Trophoblast cell (in vitro differentiated cells and primary cell): ENCODE results near the gene SIX1.
A peak's percentile ranks its signal among the peaks of the same experiment; 100 is the strongest.

Experiments used
- DNase-seq, 2 donors: peaks; one replicate each; pipeline ENCODE4 v3.0.0-alpha.2; 2016
- H2AFZ ChIP-seq: 2 replicates; pipeline ENCODE4 v1.6.1; 2013; ENCODE audit warnings: low read length, moderate library complexity, mild to moderate bottlenecking; ENCODE audit not compliant: insufficient read depth, poor library complexity
- H2AK5ac ChIP-seq: 2 replicates; pipeline ENCODE4 v1.6.1; 2013; ENCODE audit warnings: mild to moderate bottlenecking, low read length
- H2BK120ac ChIP-seq: 2 replicates; pipeline ENCODE4 v1.6.1; 2013; ENCODE audit warnings: low read length, mild to moderate bottlenecking, moderate library complexity; ENCODE audit not compliant: insufficient read depth, poor library complexity
- H2BK12ac ChIP-seq: 2 replicates; pipeline ENCODE4 v1.6.1; 2013; ENCODE audit warnings: mild to moderate bottlenecking, low read length, moderate library complexity
- H2BK5ac ChIP-seq: 2 replicates; pipeline ENCODE4 v1.6.1; 2013; ENCODE audit warnings: low read length, low read depth, moderate library complexity, mild to moderate bottlenecking; ENCODE audit not compliant: poor library complexity
- H3K14ac ChIP-seq: 2 replicates; pipeline ENCODE4 v1.6.1; 2013; ENCODE audit warnings: mild to moderate bottlenecking, low read length
- H3K18ac ChIP-seq: 2 replicates; pipeline ENCODE4 v1.6.1; 2013; ENCODE audit warnings: mild to moderate bottlenecking, low read length
- H3K23ac ChIP-seq: 2 replicates; pipeline ENCODE4 v1.6.1; 2013; ENCODE audit warnings: low read length
- H3K27ac ChIP-seq: 2 replicates; pipeline ENCODE4 v1.5.1; 2013; ENCODE audit warnings: low read depth, mild to moderate bottlenecking, inconsistent platforms, low read length, moderate library complexity
- H3K27me3 ChIP-seq: 2 replicates; pipeline ENCODE4 v1.6.1; 2013; ENCODE audit warnings: inconsistent platforms, mild to moderate bottlenecking, low read length, moderate library complexity; ENCODE audit not compliant: insufficient read depth
- H3K36me3 ChIP-seq, 2 experiments: 1 replicate in 1 of 2; 2 replicates in 1 of 2; pipeline ENCODE4 v1.6.1; 2013; ENCODE audit warnings: low read length in 2 of 2, mild to moderate bottlenecking in 2 of 2, moderate library complexity in 1 of 2; ENCODE audit not compliant: insufficient read depth in 2 of 2, control insufficient read depth in 1 of 2
- H3K4ac ChIP-seq: 2 replicates; pipeline ENCODE4 v1.6.1; 2013; ENCODE audit warnings: low read depth, mild to moderate bottlenecking, low read length, moderate library complexity
- H3K4me1 ChIP-seq, 2 experiments: 1 replicate in 1 of 2; 2 replicates in 1 of 2; pipeline ENCODE4 v1.6.1; 2013; ENCODE audit warnings: low read length in 2 of 2, mild to moderate bottlenecking in 2 of 2, moderate library complexity in 1 of 2; ENCODE audit not compliant: insufficient read depth in 2 of 2, control insufficient read depth in 1 of 2
- H3K4me2 ChIP-seq: 2 replicates; pipeline ENCODE4 v1.6.1; 2013; ENCODE audit warnings: inconsistent platforms, mild to moderate bottlenecking, low read length, moderate library complexity
- H3K4me3 ChIP-seq: 2 replicates; pipeline ENCODE4 v1.5.1; 2013; ENCODE audit warnings: mild to moderate bottlenecking, low read depth, low read length, inconsistent platforms
- H3K79me1 ChIP-seq: one replicate; pipeline ENCODE4 v1.6.1; 2013; ENCODE audit warnings: low read length
- H3K79me2 ChIP-seq: 2 replicates; pipeline ENCODE4 v1.6.1; 2013; ENCODE audit warnings: low read length, mild to moderate bottlenecking; ENCODE audit not compliant: control insufficient read depth, insufficient read depth, poor library complexity
- H3K9ac ChIP-seq: 2 replicates; pipeline ENCODE4 v1.6.1; 2013; ENCODE audit warnings: mild to moderate bottlenecking, low read length
- H3K9me3 ChIP-seq: 2 replicates; pipeline ENCODE4 v1.6.1; 2013; ENCODE audit warnings: low read depth, mild to moderate bottlenecking, control low read depth, inconsistent platforms, low read length; ENCODE audit not compliant: insufficient read depth
- H4K12ac ChIP-seq: 2 replicates; pipeline ENCODE4 v1.6.1; 2013; ENCODE audit warnings: low read depth, mild to moderate bottlenecking, low read length, moderate library complexity
- H4K8ac ChIP-seq: 2 replicates; pipeline ENCODE4 v1.6.1; 2013; ENCODE audit warnings: low read depth, mild to moderate bottlenecking, low read length, moderate library complexity
- H4K91ac ChIP-seq: one replicate; pipeline ENCODE4 v1.6.1; 2013; ENCODE audit warnings: low read depth, mild to moderate bottlenecking, low read length, moderate library complexity
- WGBS: extraction: QIAGEN DNeasy Blood & Tissue Kit; methylation state at CpG from one replicate; pipeline ENCODE4 v1.1.7; 2013; ENCODE audit warnings: missing lambda C conversion rate; ENCODE audit not compliant: insufficient read length, insufficient coverage; ENCODE audit errors: extremely low coverage; 5-methylcytosine and 5-hydroxymethylcytosine counted together

Gene SIX1

DNA sequence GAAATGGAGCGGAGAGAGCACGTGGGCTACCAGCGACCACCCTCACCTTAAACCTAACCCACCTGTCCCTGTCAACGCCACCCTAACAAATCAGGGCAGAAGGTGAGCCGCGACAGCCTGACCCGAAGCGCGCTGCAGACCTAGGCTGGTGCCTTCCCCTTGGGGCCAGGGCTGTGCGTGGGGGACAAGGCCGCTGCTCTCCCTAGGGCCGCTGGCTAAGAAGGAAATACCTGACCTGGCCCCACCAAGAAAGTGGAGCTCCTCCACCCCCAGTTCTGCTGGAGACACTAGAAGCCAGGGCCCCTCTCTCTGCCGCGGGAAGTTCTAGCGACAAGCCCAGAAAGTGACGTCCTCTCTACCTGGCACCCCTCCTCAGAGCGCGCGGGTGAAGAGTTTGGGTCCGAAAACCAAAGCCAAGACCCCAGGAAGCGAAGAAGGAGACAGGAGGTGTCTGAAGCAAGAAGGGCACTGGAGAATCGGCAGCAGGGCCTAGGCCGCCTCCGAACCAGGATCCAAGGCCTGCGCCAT is 7.5 kb downstream of the SIX1 start:
- no peak overlapping the region for H3K27ac ChIP-seq
- no peak overlapping the region for H2AK5ac ChIP-seq
- no peak overlapping the region for H3K4me3 ChIP-seq
- no peak overlapping the region for H3K23ac ChIP-seq
- no peak overlapping the region for H2BK120ac ChIP-seq
- WGBS: no CpG with 5 or more reads among the region's 25 CpGs
- DNase-seq: no peak
- no peaks in the 10 kb centered on the region for H3K36me3 ChIP-seq
- peaks cover 65% of the 10 kb centered on the region for H3K27me3 ChIP-seq
- H3K79me1 ChIP-seq: no peaks in the 10 kb centered on the region
- H4K8ac ChIP-seq: no peak overlapping the region
- H2BK12ac ChIP-seq: no peak overlapping the region
- no peak overlapping the region for H2AFZ ChIP-seq
- no peak overlapping the region for H3K18ac ChIP-seq
- no peaks in the 10 kb centered on the region for H3K9me3 ChIP-seq
- no peak overlapping the region for H3K9ac ChIP-seq
- no peak overlapping the region for H4K12ac ChIP-seq
- H3K4me2 ChIP-seq: peak overlapping the region; percentile 31
- no peak overlapping the region for H3K14ac ChIP-seq
- H2BK5ac ChIP-seq: no peak overlapping the region
- no peaks in the 10 kb centered on the region for H3K79me2 ChIP-seq
- H3K4ac ChIP-seq: no peak overlapping the region
- peaks cover 2 to 8% of the 10 kb centered on the region in 2 experiments for H3K4me1 ChIP-seq
- H4K91ac ChIP-seq: no peak overlapping the region

DNA sequence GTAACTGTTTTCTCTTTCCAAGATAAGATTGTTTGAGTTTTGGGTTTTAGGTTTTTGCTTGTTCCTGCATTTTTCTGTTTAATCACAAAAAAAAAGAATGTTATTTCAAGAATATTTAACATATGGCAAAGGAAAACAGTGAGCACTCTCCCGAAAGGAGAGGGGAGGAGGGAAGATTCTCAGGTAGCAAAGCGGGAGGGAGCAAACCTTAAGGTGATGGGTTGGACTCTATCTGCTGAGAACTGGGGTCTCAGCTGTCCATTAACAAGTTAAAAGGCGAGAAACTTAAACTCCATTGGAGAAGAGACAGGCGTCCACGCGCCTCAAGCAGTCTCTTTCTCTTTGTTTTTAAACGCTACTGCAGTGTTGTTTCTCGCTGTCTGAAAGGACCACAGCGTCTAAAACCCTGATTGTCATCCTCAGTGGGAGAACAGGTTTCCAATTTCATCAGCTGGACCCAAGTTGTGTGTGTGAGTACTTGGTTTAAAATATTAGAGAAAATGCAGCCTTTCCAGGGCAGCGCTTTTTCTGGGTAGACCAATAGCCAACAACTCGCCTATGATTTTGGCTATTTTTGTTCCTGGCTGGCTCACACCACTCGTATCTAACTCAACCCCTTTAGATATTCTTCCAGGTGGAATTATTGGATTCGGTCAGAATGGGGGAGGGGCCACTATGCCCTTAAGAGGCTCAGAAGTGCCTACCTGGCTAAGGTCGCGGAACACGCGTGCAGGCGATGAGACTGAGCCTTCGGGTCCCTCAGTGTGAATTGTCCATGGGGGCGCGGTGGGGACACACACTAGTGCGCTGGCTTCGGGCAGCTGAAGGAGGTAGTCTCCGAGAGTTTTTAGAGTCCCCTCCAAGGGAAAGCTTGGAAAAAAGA is 8.2 kb downstream of the SIX1 start:
- Histone ChIP-seq H3K18ac (no peak overlapping the region), H3K27me3 (peaks cover 64% of the 10 kb centered on the region), H3K9ac (no peak overlapping the region), H3K23ac (no peak overlapping the region), H2BK120ac (no peak overlapping the region), H2AK5ac (no peak overlapping the region), H3K36me3 (no peaks in the 10 kb centered on the region), H2AFZ (no peak overlapping the region), H3K9me3 (no peaks in the 10 kb centered on the region), H3K27ac (no peak overlapping the region), H3K79me1 (no peaks in the 10 kb centered on the region), H4K91ac (no peak overlapping the region), H3K4me2 (no peak overlapping the region), H3K4me1 (peaks cover 2 to 8% of the 10 kb centered on the region in 2 experiments), H4K12ac (no peak overlapping the region), H3K79me2 (no peaks in the 10 kb centered on the region), H3K14ac (no peak overlapping the region), H2BK12ac (no peak overlapping the region), H4K8ac (no peak overlapping the region), H2BK5ac (no peak overlapping the region), H3K4ac (no peak overlapping the region), H3K4me3 (no peak overlapping the region)
- WGBS: no CpG with 5 or more reads among the region's 24 CpGs
- DNase-seq: no peak

DNA sequence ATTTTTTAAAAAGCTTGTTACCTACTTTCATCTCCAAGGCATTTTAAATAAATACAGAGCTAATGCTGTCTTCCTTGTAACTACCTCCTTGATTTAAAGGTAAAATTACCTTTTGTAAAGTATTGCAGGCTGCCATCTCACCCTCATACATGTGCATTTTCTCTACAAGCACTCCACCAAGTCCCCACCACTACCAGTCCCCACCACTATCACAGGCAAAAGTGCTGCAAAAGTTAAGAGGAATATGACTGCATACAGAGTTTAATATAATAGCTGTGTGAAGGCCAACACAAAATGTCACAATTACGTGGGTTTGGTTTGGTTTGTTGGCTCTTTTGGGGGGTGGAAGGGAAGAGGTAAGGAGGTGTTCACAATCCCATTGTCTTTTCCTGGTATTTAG is 9.6 kb downstream of the SIX1 start:
- Histone ChIP-seq H3K14ac (no peak overlapping the region), H3K27ac (no peak overlapping the region), H3K4ac (no peak overlapping the region), H4K91ac (no peak overlapping the region), H4K12ac (no peak overlapping the region), H3K79me2 (no peaks in the 10 kb centered on the region), H3K4me1 (peaks cover 2 to 8% of the 10 kb centered on the region in 2 experiments), H4K8ac (no peak overlapping the region), H2BK12ac (no peak overlapping the region), H3K23ac (no peak overlapping the region), H3K36me3 (no peaks in the 10 kb centered on the region), H3K9me3 (no peaks in the 10 kb centered on the region), H2BK5ac (no peak overlapping the region), H2AK5ac (no peak overlapping the region), H2BK120ac (no peak overlapping the region), H3K79me1 (no peaks in the 10 kb centered on the region), H3K4me2 (no peak overlapping the region), H3K18ac (no peak overlapping the region), H3K9ac (no peak overlapping the region), H3K27me3 (peaks cover 64% of the 10 kb centered on the region), H3K4me3 (no peak overlapping the region), H2AFZ (no peak overlapping the region)
- no peak for DNase-seq
- no CpG with 5 or more reads among the region's 1 CpG for WGBS

DNA sequence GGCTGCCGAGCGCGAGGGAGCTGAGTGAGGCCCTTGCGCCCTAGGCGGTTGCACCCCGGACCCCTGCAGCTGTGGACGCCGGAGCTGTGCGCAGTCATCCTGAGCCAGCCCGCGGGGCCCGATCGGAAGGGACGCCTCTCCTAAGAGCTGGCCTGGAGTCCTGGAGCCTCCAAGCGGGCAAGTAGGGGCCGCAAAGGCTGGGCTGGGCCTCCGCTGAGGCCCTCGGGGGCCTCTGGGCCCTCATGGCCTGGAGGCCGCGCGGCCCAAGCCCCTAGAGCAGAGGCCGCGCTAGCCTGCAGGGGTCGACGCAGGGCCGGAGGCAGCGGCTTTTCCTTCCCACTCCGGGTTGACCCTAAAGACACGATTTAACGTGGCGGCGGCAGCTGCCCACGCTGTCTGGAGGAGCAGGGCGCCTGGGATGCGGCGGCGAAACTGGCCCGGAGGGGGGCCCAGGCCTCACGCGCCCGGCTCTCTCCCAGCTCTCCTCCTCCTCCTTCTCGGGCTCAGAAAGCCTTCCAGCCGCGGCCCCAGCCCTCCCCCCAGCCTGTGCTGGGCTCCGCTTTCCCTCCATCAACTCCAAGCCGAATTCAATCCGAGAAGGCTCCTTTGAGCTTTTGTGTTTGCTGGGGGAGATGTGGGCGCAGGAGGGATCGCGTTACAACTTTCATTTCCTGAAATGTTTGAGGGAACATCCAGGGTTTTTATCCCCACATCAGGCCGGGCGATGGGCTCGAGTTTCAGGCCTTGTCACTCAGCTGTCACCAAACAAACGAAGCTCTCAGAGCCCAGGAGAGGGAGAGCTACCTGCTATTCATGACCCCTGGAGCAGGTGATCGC is 11.6 kb downstream of the SIX1 start:
- H2BK120ac ChIP-seq: no peak overlapping the region
- H3K9ac ChIP-seq: no peak overlapping the region
- no peak overlapping the region for H4K91ac ChIP-seq
- no peaks in the 10 kb centered on the region for H3K79me2 ChIP-seq
- H2BK5ac ChIP-seq: no peak overlapping the region
- H3K23ac ChIP-seq: no peak overlapping the region
- peaks cover 49% of the 10 kb centered on the region for H3K27me3 ChIP-seq
- DNase-seq: no peak
- H3K4me3 ChIP-seq: no peak overlapping the region
- no peak overlapping the region for H2BK12ac ChIP-seq
- no peak overlapping the region for H3K18ac ChIP-seq
- H2AFZ ChIP-seq: peak overlapping the region; percentile 11
- H4K8ac ChIP-seq: no peak overlapping the region
- H3K4me1 ChIP-seq: peaks cover 2 to 8% of the 10 kb centered on the region in 2 experiments
- no peak overlapping the region for H3K4ac ChIP-seq
- no peaks in the 10 kb centered on the region for H3K36me3 ChIP-seq
- no peak overlapping the region for H4K12ac ChIP-seq
- H3K14ac ChIP-seq: no peak overlapping the region
- no peak overlapping the region for H2AK5ac ChIP-seq
- peak overlapping the region; percentile 52 for H3K4me2 ChIP-seq
- no peaks in the 10 kb centered on the region for H3K9me3 ChIP-seq
- H3K79me1 ChIP-seq: no peaks in the 10 kb centered on the region
- no peak overlapping the region for H3K27ac ChIP-seq
- no CpG with 5 or more reads among the region's 55 CpGs for WGBS
